Body of pancreas (tissue), 4 donors: Measurements from ENCODE around the gene SLC25A36. TPM values are rescaled to one million over a fixed set of nuclear protein-coding genes. Genes with fewer than 3 reads are reported as not detected.

Source experiments
- ATAC-seq: fragments of 150-250 bp; one replicate; pipeline ENCODE4 v1.9.1; 2016
- DNase-seq, 4 donors: peaks; one replicate each; pipeline ENCODE4 v3.0.0-alpha.2; 2019
- H3K27ac ChIP-seq, 4 donors: fragments of 200-600 bp; sonication (generic); 1 replicate in 3 of 4; 2 replicates in 1 of 4; pipeline versions ENCODE4 v1.5.1 to v1.6.1; 2016 to 2019; ENCODE audit warnings: mild to moderate bottlenecking in 1 of 4, mixed read lengths in 1 of 4, moderate library complexity in 1 of 4
- H3K27me3 ChIP-seq, 2 donors: fragments of 200-600 bp; sonication (generic); one replicate each; pipeline ENCODE4 v1.6.0; 2016; ENCODE audit warnings: mild to moderate bottlenecking in 1 of 2
- H3K36me3 ChIP-seq, 2 donors: fragments of 200-600 bp; sonication (generic); replicated peaks in 1 of 2; 2 replicates each; pipeline ENCODE4 v1.5.1; 2016; ENCODE audit warnings: low read depth in 2 of 2; ENCODE audit not compliant: insufficient read depth in 1 of 2
- H3K4me1 ChIP-seq: fragments of 200-600 bp; sonication (generic); one replicate; pipeline ENCODE4 v1.6.0; 2016
- H3K4me3 ChIP-seq, 2 donors: fragments of 200-600 bp; sonication (generic); 1 replicate in 1 of 2; 2 replicates in 1 of 2; pipeline ENCODE4 v1.5.1; 2016 to 2019
- H3K9me3 ChIP-seq, 3 donors: fragments of 200-600 bp; sonication (generic); 1 replicate in 2 of 3; 2 replicates in 1 of 3; pipeline ENCODE4 v1.5.1; 2016
- CTCF ChIP-seq, 7 experiments: fragments of 450-650 bp in 4 of 7; fragments of 200-600 bp in 3 of 7; sonication (generic) in 3 of 7; IDR thresholded peaks; one replicate each; pipeline ENCODE4 v1.5.1; 2016 to 2019; ENCODE audit warnings: antibody characterized with exemption in 7 of 7
- POLR2A ChIP-seq, 3 donors: fragments of 450-650 bp; IDR thresholded peaks; one replicate each; pipeline ENCODE4 v1.6.1; 2016; ENCODE audit warnings: antibody characterized with exemption in 3 of 3, mild to moderate bottlenecking in 2 of 3
- WGBS, 2 donors: methylation state at CpG; one replicate each; pipeline ENCODE4 v1.1.5; 2017; 5-methylcytosine and 5-hydroxymethylcytosine counted together
- intact Hi-C: fragments of 100-400 bp; cut with DNase I; formaldehyde crosslinking; loops from one replicate; pipeline ENCODE4 v1.15.1; 2023
- total RNA-seq, 2 donors: library from RNA; depleted of rRNA; stranded (reverse); fragments of >200 nt; gene quantifications; one replicate each; pipeline ENCODE4 v1.1.0, GENCODE V29; 2016

SLC25A36 gene
- total RNA-seq, 2 donors from 2014 or later = 84.0 to 111 TPM

DNA sequence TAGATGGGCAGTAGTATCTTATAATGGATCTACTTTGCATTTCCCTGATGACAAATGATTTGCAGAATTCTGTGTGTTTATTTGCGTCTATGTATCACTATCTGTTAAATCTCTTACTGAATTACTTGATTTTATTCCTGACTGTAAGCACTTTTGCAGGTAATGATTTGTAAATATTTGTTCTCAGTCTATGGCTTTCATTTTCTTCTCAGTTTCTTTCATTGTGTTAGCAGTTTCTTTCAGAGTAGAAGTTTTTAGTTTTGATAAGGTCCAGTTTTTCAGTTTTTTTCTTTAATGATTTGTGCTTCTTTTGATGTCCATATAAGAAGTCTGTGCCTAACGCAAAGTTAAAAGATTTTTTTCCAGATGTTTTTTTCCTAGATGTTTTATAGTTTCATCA lies 12.9 kb downstream of the SLC25A36 start:
- no peaks in the 10 kb centered on the region for H3K36me3 ChIP-seq
- no peak overlapping the region for H3K4me3 ChIP-seq
- peaks cover 0 to 3% (median 0%) of the 10 kb centered on the region in 3 donors for H3K9me3 ChIP-seq
- no peak overlapping the region for H3K27ac ChIP-seq
- no peaks in the 10 kb centered on the region for H3K27me3 ChIP-seq
- DNase-seq = no peak
- WGBS, 2 donors = 30 to 35% methylated on average over 2 of the region's 2 CpGs
- intact Hi-C loops = no loop called here
- TF ChIP-seq CTCF (IDR thresholded peaks at IDR 0.05) (no peak), POLR2A (IDR thresholded peaks at IDR 0.05) (no peak)
- peaks cover 83% of the 10 kb centered on the region for H3K4me1 ChIP-seq
- ATAC-seq = no peak

DNA sequence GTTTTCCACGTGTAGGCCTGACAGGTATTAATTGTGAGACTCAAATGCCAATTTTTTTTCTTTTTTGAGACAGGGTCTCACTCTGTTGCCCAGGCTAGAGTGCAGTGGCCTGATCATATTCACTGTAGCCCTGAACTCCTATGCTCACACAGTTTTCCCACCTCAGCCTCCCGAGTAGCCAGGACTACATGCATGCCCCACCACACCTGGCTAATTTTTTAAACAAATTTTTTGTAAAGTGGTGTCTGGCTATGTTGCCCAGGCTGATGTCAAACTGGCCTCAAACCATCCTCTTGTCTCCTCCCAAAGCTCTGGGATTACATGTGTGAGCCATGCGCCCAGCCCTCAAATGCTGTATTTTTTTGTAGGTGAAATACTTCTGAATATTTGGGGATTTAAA lies 14.0 kb downstream of the SLC25A36 start:
- TF ChIP-seq POLR2A (IDR thresholded peaks at IDR 0.05) = no peak
- TF ChIP-seq CTCF (IDR thresholded peaks at IDR 0.05) = no peak
- H3K36me3 ChIP-seq = peaks cover 0 to 5% of the 10 kb centered on the region in 2 donors
- intact Hi-C loops = no loop called here
- no peaks in the 10 kb centered on the region for H3K27me3 ChIP-seq
- no peak overlapping the region for H3K4me3 ChIP-seq
- H3K9me3 ChIP-seq = peaks cover 0 to 3% (median 0%) of the 10 kb centered on the region in 3 donors
- H3K27ac ChIP-seq = no peak overlapping the region
- DNase-seq = no peak
- peaks cover 73% of the 10 kb centered on the region for H3K4me1 ChIP-seq
- WGBS, 2 donors = 73 to 76% methylated on average over 3 of the region's 3 CpGs
- ATAC-seq = no peak

GRCh38 chr3:140956058-140956835 lies 14.6 kb downstream of the SLC25A36 start:
- no peak overlapping the region for H3K4me3 ChIP-seq
- ATAC-seq (no peak), DNase-seq (no peak)
- H3K9me3 ChIP-seq = peaks cover 0 to 3% (median 0%) of the 10 kb centered on the region in 3 donors
- peaks cover 67% of the 10 kb centered on the region for H3K4me1 ChIP-seq
- 42 to 69% methylated on average over 5 of the region's 5 CpGs for WGBS, 2 donors
- peak overlapping the region in 1 of 4 donors; percentile 58 for H3K27ac ChIP-seq
- H3K27me3 ChIP-seq = no peaks in the 10 kb centered on the region
- no peak for TF ChIP-seq POLR2A (IDR thresholded peaks at IDR 0.05)
- no peak for TF ChIP-seq CTCF (IDR thresholded peaks at IDR 0.05)
- intact Hi-C loops = no loop called here
- peaks cover 0 to 7% of the 10 kb centered on the region in 2 donors for H3K36me3 ChIP-seq

- DNase-seq (no peak), ATAC-seq (peak; percentile 58)
- no peak overlapping the region for H3K4me3 ChIP-seq
- no peaks in the 10 kb centered on the region for H3K4me1 ChIP-seq
- H3K9me3 ChIP-seq = no peaks in the 10 kb centered on the region
- H3K27me3 ChIP-seq = no peaks in the 10 kb centered on the region
- peaks cover 0 to 3% of the 10 kb centered on the region in 2 donors for H3K36me3 ChIP-seq
- intact Hi-C loops = no loop called here
- TF ChIP-seq CTCF (IDR thresholded peaks at IDR 0.05) (peak in 6 of 7 experiments; percentile 12 to 62 (median 54)), POLR2A (IDR thresholded peaks at IDR 0.05) (no peak)
- H3K27ac ChIP-seq = no peak overlapping the region
Measured at GRCh38 chr3:140972833-140973232, 31.2 kb downstream of the SLC25A36 start.

DNA sequence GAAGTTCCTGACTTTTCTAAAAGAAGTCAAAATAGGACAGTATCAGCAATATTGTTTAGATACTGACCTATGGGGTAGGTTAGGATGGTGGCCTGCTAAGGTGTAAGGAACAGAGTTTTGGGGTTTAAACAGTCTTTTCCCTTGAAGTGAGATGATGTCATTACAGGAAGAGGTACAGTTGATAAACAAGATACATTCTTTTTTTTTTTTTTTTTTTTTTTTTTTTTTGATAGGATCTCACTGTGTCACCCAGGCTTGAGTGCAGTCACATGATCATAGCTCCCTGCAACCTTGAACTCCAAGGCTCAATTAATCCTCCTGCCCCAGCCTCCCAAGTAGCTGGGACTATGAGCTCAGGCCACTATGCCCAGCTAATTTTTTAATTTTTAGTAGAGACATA lies 33.3 kb downstream of the SLC25A36 start:
- DNase-seq (no peak), ATAC-seq (peak; percentile 30)
- no peaks in the 10 kb centered on the region for H3K27me3 ChIP-seq
- TF ChIP-seq POLR2A (IDR thresholded peaks at IDR 0.05) (no peak), CTCF (IDR thresholded peaks at IDR 0.05) (no peak)
- H3K36me3 ChIP-seq = peaks cover 0 to 3% of the 10 kb centered on the region in 2 donors
- intact Hi-C loops = no loop called here
- no peak overlapping the region for H3K4me3 ChIP-seq
- no peaks in the 10 kb centered on the region for H3K9me3 ChIP-seq
- H3K27ac ChIP-seq = no peak overlapping the region
- no peaks in the 10 kb centered on the region for H3K4me1 ChIP-seq
